ENCODE data around the gene RAB20.
A peak's percentile ranks its signal among the peaks of the same experiment; 100 is the strongest.
"Not testable (repeated sequence)": the region's sequence is repeated elsewhere in the genome, so short reads cannot be mapped to it uniquely, and the experiment has no call there.

The RAB20 gene

DNA sequence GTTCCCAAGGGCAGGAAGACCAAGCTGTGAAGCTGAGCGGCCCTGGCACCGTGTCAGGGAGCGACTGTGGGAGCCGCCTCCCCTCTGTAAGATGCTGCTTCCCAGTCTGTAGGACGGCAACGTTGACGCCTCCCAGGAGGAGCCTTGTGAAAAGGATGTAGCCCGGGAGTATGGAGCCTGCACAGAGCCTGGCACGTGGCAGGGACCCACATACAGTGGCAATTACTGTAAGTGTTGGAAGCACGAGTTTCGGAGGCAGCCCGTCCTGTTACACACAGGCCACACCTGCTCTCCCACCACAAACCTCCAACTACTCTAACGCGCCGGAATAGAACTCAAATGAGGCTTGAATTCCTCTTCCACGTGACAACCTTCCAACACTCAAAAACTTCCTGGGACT, 6.6 kb downstream of the RAB20 start:
- DNase-seq (ENCODE audit: low read depth): no peak

DNA sequence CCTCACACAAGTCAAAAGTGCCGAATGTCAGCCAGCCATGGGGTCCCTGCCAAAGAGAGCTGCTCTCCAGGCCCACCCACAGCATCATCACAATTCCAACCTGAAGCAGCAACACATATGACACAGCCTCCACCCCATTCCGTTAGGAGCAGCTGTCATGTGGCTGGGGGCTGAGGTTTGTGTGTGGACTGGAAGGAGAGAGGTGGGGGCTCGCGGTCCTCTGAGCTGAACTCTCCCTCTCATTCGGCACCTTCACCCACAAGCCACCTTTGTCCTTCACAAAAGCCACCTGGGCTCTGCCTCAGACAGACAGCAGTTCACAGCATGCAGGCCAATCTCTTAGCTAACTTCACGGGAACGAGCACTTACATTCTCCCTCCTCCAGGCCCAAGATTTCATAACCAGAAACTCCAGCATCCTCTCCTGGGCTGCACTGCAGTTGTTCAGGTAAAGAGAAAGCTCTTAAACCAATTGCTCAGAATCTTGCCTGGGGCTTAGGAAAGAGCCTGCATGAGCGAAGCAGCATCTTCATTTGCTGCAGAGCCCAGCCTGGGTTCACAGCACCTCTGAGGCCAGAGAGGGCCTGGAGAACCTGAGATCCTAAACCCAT, 7.2 kb downstream of the RAB20 start:
- DNase-seq (ENCODE audit: low read depth): no peak

DNA sequence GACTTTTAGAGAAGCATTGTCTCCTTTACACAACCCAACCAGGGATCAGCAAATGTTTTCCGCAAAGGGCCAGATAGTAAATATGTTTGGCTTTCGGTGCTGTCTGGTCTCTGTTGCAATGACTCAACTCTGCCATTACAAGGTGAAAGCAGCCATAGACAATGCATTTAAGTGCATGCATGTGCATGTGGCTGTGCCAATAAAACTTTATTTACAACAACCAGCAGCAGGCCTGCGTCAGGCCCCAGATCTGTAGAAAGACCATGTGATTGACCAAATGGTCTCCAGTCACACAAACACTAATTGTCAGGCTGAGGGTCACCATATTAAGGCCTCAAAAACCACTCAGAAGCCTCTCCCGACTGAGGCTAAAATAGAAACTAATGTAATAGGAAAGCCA, 8.1 kb downstream of the RAB20 start:
- DNase-seq (ENCODE audit: low read depth): peak; percentile 44

DNA sequence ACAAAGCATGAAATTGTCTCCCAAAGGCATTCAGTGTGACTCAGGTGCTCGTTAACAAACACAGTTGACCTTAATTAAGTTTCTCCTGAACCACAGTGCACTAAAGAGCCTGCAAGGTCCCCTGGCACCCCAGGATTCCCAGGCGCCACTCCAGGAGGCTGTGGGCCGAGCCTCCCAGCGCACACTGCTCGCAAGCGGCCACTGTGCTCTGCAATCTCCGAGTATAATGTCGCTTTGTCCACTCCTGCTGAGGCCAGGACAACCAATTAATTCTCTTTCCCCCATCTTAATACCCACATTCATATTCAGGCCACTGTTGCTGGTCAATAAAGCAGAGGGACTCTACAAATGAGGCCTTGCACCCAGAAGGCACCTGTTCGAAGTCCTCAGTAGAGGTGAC, 8.8 kb downstream of the RAB20 start:
- no peak for DNase-seq (ENCODE audit: low read depth)

DNA sequence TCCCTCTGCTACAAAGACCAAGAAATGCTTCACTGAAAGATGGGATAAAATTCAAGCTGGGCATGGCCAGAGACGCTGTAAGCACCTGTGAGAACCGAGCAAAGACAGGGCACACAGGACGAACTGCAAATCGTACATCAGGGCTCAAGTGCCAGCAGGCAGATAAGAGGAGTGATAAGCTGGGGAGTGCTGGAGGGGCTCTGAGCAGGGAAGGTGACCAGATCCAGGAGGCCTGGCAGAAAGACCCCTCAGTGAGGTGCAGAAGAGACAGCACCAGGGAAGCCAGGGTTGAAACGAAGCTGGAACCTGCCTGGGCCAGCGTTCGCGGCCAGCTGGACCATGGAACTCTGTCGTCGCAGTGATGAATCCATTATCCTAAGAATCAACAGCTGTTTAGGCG, 10.2 kb downstream of the RAB20 start:
- DNase-seq (ENCODE audit: low read depth): no peak

DNA sequence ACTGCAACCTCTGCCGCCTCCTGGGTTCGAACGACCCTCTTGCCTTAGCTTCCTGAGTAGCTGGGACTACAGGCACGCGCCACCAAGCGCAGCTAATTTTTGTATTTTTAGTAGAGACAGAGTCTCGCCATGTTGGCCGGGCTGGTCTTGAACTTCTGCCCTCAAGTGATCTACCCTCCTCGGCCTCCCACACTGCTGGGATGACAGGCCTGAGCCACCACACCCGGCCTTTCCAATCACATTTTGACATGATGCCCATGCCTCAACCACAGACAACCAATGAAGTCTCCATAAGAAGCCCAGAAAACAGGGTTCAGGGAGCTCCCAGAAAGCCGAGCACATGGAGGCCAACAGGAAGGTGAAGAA, 11.7 kb downstream of the RAB20 start:
- DNase-seq (ENCODE audit: low read depth): no peak

DNA sequence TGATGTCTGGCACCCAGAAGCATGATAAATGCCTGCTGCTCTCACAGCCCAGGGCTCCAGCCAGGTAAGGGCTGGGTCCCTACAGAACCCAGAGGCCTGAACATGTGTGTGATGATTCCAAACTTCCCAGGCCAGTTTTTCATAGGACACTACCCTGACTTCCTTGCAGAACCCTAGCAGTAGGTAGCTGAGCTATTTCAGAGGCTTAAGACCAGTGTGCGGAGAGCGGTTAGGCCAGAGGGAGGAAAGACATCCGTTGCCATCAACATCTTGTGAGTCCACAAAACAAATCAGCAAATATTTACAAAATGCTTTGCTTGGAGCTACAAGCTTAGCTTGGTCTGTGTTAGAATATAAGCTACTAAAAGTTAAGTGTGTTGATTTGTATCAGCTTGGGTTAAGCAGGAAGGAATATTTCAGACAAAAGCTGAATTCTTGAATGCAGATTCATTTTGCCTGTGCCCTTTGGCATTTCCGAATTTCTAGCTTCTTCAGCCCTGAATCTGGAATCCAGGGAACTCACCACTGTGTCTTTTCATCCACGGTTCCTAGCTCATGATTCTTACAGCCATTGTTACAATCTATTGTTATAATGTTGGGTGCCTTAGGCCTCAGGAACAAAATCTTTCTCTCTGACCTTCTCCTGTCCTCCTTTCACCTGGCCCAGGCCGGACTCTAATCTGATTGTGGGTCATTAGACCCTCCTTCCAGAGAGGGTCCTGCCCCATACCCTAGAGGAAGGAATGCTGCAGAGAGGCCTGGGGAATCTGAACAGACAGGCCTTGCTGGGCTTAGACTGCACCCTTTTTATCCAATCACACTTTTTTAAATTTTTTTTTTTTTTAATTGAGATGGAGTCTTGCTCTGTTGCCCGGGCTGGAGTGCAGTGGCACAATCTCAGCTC, 12.4 kb downstream of the RAB20 start:
- no peak for DNase-seq (ENCODE audit: low read depth)

DNA sequence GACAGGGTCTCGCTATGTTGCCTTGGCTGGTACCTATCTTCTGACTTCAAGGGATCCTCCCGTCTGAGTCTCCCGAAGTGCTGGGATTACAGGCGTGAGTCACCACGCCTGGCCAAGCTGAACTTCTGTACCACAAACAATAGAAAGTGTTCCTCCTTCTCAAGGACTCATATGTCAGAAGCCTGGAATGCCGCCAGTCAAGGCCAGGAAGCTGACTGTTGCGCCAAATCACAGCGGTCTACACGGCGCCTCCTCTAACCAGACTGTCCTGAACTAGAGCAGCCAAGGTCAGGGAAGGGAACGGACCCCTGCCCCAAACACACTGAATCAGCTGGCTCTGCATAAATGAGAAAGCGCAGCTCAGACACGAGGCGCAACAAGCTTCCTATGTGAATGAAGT, 14.6 kb downstream of the RAB20 start:
- DNase-seq (ENCODE audit: low read depth): peak; percentile 98

DNA sequence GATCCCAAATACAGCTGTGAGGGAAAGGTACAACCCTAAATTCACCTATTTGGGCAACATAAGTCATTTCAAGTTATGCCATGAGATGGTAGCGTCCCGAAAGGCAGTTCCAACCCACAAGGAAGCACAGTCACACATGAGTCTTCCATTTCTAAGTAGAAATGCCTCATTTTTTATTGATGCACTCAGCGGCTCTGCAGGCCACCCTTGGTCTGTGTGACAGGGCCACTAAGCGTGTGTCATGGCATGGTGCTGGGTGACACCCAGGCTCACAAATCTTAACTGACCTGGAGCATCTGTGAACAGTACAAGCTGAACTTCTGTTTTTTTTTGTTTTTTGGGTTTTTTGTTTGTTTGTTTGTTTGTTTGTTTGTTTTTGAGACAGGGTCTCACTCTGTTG, 15.1 kb downstream of the RAB20 start:
- DNase-seq (ENCODE audit: low read depth): no peak

DNA sequence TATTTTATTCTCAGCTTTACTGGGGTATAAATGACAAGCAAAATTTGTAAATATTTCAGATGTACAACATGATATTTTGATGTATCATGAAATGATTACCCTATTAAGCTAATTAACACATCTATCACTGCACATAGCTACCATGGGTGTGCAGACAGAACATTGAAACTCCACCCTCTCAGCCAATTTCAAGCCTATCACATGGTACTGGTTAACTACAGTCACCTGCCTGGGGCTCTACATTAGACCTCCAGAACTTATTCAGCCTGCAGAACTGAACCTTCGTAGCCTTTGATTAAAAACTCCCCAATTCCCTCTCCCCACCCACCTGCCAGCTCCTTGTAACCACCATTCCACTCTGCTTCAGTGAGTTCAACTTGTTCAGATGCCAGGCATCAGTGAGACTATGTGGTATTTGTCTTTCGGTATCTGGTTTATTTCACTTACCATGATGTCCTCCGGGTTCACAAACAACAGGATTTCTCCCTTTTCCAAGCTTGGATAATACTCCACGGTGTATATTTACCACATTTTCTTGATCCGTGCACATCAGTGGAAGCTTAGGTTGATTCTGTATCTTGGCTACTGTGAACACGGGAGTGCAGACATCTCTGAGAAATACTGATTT, 19.2 kb downstream of the RAB20 start:
- DNase-seq (ENCODE audit: low read depth): peak; percentile 61

DNA sequence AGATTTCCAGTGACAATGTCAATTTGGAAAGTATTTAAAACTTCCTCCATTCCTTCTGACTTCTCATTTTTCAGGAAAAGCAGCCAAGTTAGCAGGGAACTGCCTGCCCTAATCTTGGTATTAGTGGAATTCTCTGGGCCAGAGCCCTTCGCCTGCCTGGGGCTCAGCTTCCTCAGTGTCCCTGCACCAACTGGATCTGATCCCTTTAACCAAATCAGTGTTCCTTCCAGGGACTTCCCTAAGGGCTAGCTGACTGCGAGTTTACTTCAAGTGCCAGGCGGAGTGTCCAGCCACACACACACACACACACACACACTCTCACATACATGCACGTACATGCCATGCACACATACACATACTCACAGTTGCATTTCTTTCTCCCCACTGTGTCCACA, 20.0 kb downstream of the RAB20 start:
- no peak for DNase-seq (ENCODE audit: low read depth)

DNA sequence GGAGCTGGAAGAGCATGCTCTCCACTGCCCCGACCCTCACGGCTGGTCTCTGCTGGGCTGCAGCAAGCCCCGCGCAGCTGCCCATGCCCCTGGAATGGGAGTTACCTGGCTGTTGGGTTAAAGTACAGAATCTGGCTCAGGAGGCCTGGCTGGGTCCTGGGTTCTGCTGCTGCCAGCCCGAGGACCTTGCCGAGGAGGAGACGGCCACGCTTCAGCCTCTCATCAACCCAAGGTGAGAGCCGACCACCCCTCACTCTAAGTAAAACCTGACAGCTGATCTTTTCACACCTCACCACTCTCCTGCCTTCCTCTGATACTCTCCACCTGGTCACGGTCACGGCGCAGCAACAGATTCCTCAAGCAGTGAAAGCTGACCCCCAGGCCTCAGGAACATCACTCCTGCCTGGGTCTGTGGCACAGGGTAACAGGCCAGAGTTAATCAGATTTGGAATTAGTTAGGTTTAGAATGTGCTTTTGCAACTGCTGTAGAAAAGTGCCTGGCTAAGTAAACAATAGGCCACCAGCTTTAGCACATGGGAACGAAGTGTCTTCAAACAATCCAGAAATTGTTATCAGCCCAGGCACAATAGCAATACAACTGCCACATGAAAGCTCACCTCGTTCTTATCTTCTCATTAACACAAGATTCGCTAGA, 20.5 kb downstream of the RAB20 start:
- DNase-seq (ENCODE audit: low read depth): no peak

DNA sequence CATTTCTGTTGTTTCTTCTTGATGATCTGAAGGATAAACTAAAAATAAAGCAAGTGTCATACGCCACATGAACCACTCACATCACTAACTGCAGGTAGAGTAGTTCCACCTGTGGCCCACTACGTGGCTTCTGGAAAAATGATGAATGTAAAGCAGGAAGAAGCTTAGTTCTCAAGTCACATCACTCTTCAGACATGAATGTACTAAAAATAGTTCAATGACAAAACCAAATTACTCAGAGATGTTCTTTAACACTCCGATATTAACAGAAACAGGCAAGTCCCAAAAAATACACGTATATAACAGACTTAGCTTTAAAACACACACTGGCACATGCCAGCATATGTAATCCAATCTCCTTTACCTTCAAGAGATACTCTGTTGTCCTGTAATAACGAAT, 21.6 kb downstream of the RAB20 start:
- no peak for DNase-seq (ENCODE audit: low read depth)

DNA sequence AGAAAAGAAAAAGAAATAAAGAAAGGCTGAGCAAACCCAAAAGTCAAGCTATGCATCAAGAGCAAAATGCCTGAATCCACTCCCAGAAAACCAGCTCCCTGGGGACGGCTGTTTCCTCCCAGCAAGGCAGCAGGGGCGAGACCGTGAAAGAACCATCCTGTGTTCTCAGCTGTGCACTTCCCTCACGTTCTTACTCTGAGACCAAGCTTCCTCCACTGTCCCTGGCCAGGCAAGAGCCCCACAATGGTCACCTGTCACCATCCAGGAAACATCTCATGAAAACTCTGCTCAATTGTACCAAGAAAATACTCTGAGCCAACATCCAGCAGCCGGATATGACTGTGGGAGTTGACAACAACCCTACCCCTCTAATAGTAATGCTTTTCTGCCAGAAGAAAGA, 22.9 kb downstream of the RAB20 start:
- no peak for DNase-seq (ENCODE audit: low read depth)

DNA sequence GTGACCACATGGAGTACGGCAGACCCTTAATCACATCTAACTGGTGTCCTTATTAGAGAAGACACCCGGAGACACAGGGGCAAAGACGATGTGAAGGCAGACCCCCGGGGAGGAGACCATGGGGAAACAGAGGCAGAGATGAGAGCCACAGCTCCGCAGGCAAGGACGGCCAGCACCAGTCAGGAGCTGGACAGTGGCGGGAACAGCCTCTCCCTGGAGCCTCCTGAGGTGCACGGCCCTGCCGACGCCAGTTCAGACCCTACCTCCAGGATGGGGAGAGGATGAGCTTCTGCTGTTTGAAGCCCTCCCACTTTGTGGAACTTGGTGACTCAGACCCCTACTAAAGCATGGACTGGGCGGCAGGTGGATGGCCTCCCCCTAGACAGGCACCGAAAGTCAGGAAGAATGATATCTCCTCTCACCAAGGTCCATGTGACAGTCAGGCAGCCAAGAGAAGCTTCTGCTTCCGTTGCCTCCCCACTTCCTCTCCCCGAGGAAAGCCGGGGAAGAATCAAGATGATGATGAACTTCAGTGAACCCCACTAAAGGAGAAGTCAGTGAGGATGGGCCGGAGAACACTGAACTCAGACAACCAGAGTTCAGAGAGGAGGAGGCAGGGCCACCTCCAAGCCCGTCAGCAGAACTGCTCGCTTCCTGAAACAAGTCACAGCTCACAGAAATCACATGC, 25.4 kb downstream of the RAB20 start:
- no peak for DNase-seq (ENCODE audit: low read depth)

DNA sequence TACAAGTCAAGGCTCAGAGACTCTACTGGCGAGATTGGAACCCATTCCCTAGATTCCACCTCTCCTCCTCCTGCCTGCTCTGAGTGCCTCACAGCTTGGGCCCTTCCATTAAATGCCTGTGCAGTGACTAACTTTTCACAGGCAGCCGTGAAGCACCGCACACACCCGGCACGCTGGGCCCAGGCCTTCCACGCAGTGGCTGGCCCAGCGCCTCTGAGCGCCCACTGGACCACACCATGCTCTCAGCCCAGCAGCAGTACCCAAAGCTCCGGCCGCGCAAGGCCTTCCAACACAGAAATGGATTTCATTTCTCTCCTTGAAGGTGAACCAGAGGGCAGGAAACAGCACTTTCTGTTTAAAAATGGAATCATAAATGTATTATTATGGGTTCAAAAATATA, 26.0 kb downstream of the RAB20 start:
- DNase-seq (ENCODE audit: low read depth): no peak

DNA sequence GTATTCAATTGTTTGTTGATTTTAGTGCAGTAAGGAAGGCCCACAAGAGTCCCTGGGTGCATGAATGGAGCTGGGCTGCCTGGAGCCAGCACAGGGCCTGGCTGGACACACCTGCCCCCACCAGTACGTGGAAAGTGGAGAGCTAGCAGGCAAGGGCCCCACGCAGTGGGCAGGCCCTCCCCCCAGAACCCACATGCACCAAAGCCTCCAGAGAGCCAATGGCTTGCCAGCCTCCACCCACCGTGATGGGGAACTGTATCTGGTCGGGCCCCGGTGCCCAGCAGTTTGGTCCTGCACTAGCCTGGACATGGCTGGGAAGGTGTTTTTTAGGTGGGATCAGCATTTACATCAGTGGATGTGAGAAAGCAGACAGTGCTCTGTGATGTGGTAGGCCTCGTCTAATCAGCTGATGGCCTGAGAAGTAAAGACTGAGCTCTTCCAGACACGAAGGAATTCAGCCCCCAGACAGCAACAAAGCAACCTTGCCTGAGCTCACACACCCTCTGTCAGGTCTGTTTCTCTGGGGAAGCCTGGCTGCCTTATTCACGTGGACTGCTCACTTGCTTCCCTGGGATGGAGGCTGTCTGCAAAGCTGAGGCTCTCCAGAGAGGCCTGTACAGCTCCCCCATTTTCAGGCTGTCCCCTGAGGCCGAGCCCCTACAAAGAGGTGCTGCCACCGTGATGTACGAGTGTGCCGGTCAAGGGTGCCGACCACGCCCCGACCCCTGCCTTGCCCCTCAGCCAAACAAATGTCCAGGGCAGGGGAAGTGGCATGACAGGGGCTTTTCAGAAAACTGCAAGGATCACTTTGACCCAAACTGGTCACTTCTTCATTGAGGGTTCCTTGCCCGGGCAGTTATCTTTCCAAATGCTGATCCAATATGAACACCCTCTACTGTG, 27.5 kb downstream of the RAB20 start:
- peak; percentile 61 for DNase-seq (ENCODE audit: low read depth)

DNA sequence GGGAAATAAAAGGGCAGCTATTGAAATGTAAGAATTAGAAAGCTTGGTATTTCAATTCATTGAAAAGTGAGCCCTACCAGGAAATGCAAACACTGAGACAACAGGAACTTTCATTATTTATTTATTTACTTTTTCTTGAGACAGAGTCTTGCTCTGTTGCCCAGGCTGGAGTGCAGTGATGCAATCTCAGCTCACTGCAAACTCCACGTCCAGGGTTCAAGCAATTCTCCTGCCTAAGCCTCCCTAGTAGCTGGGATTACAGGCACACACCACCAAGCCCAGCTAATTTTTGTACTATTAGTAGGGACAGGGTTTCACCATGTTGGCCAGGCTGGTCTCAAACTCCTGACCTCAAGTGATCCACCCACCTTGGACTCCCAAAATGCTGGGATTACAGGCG, 29.3 kb downstream of the RAB20 start:
- DNase-seq (ENCODE audit: low read depth): not testable (repeated sequence)

DNA sequence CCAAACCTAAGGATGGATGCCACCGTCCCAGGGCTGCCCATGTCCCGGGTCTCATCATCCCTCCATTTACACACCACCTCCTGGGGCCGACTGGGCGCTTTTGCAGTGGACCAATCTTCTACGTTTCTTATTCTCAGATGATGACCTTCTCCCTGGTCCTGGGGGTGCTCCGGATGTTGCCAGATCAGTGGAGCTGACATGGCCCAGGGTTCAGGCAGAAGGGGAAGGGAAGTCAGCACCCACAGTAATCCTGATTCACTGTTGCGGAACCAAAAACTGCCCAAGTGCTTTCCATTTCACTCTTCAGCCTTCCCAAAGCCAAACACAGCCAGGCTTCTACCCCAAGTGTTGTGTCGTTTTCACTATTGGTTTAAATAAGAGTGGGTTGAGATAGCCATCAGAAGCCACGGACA, 29.8 kb downstream of the RAB20 start:
- DNase-seq (ENCODE audit: low read depth): no peak

DNA sequence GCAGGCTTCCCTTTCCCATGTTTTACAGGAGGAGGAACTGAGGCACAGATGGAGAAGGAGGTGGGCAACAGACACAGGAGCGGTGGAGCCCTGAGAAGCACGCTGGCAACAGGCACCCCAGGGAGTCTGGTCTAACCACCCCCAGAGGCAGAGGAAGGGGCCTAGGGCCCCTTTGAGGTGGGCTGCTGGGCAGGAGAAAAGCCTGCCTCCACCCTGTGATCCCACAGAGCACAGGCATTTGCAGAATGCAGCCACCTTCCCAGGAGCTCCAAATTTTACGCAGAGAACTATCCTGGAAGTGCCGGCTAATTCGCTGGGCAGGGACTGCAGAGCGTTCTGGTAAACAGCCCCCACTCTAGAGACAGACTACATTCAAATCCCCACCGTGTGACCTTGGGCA, 30.4 kb downstream of the RAB20 start:
- no peak for DNase-seq (ENCODE audit: low read depth)
